Right lobe of liver (tissue), 4 donors: ENCODE measurements around the gene FHDC1.

Experiments used
- POLR2A ChIP-seq: fragments of 450-650 bp; IDR thresholded peaks from one replicate; pipeline ENCODE4 v1.6.1; 2017; ENCODE audit warnings: antibody characterized with exemption, mild to moderate bottlenecking
- TF ChIP-seq, protein P1 (sequence below), 4 donors: fragments of 200-600 bp in 3 of 4; fragments of 450-650 bp in 1 of 4; IDR thresholded peaks; one replicate each; pipeline versions ENCODE4 v1.5.1 to v1.8.0; 2016 to 2022; ENCODE audit warnings: antibody characterized with exemption in 4 of 4, mild to moderate bottlenecking in 2 of 4
- donor health status: DM: no; HTN: no; CAD: no.
- donor health status: DM: no; HTN: no; CAD: no.
- donor health status: DM: no; HTN: yes; CAD: no.

DNA sequence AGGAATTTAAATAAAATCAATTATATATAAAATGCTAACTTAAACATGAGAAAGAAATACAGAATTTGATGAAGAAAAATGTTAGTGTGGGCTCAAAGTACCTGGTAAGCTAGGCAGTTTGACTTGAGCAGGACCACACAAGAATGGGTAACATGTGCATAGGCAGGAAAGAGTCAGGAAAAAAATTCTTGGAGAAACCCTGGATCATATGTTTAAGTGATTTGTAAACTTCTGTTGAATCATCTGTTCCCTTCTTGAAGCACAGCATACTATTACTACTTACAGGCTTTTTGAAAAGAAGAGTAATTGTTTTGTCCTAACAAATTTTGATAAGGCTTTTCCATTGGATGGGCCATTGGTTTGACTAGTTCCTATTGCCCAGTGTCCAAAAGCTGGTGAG is 37.5 kb upstream of the FHDC1 start:
- TF ChIP-seq POLR2A, result no peak
- TF ChIP-seq, protein P1, sequence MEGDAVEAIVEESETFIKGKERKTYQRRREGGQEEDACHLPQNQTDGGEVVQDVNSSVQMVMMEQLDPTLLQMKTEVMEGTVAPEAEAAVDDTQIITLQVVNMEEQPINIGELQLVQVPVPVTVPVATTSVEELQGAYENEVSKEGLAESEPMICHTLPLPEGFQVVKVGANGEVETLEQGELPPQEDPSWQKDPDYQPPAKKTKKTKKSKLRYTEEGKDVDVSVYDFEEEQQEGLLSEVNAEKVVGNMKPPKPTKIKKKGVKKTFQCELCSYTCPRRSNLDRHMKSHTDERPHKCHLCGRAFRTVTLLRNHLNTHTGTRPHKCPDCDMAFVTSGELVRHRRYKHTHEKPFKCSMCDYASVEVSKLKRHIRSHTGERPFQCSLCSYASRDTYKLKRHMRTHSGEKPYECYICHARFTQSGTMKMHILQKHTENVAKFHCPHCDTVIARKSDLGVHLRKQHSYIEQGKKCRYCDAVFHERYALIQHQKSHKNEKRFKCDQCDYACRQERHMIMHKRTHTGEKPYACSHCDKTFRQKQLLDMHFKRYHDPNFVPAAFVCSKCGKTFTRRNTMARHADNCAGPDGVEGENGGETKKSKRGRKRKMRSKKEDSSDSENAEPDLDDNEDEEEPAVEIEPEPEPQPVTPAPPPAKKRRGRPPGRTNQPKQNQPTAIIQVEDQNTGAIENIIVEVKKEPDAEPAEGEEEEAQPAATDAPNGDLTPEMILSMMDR (IDR thresholded peaks at IDR 0.05), result no peak
